Measurements from ENCODE around the gene SMCO2. TPM values are rescaled to one million over a fixed set of nuclear protein-coding genes. Genes with fewer than 3 reads are reported as not detected.

Gene SMCO2
- total RNA-seq, 5 donors from 2014 or later (not counting 1 experiment from before 2014, with no cell fraction given): not detected

- Mint-ChIP-seq H3K4me3 (no peak overlapping the region), H3K36me3 (no peaks in the 10 kb centered on the region), H3K9me3 (no peaks in the 10 kb centered on the region), H3K27ac (no peak overlapping the region), H3K27me3 (no peaks in the 10 kb centered on the region), H3K4me1 (peaks cover 15 to 22% (median 20%) of the 10 kb centered on the region in 3 donors)
- POLR2A ChIA-PET: no interaction called here
- CTCF ChIA-PET: no interaction called here
- ATAC-seq (replicated peaks in 1 of 4) (no peak), DNase-seq (no peak)
- H3K36me3 ChIP-seq (ENCODE audit: control insufficient read depth in 2 of 2, extremely low read depth in 1 of 2, insufficient read depth in 1 of 2, low read length in 1 of 2): no peaks in the 10 kb centered on the region
- H3K4me1 ChIP-seq (ENCODE audit: control insufficient read depth in 1 of 2, extremely low read depth in 1 of 2, insufficient read depth in 2 of 2, low read length in 2 of 2): peaks cover 14 to 17% of the 10 kb centered on the region in 2 experiments
- WGBS (ENCODE audit: insufficient coverage): 100% methylated on average over 1 of the region's 3 CpGs
- no peaks in the 10 kb centered on the region for H3K27me3 ChIP-seq (replicated peaks in 1 of 2; ENCODE audit: control insufficient read depth in 2 of 2, extremely low read depth in 1 of 2, insufficient read depth in 2 of 2, low read length in 1 of 2)
- no peak overlapping the region for H3K27ac ChIP-seq (ENCODE audit: low read length)
- H3K4me3 ChIP-seq (ENCODE audit: control insufficient read depth in 1 of 2, extremely low read depth in 1 of 2, low read length in 1 of 2): no peak overlapping the region
- H3K9me3 ChIP-seq: no peaks in the 10 kb centered on the region
Observed at GRCh38 chr12:27528788-27529187, 82.3 kb downstream of the SMCO2 start.

GRCh38 chr12:27530157-27530922 lies 83.8 kb downstream of the SMCO2 start:
- H3K27me3 Mint-ChIP-seq: no peaks in the 10 kb centered on the region
- no peaks in the 10 kb centered on the region for H3K36me3 Mint-ChIP-seq
- no peak overlapping the region for H3K27ac ChIP-seq (ENCODE audit: low read length)
- no peaks in the 10 kb centered on the region for H3K9me3 Mint-ChIP-seq
- ChIA-PET CTCF (no interaction called here), POLR2A (interaction anchor here in 1 of 2 donors (0.6 kb wide), 1 partner anchor 281 kb away, joined by 3 read pairs; no protein-coding TSS in a partner anchor)
- WGBS (ENCODE audit: insufficient coverage): 71% methylated on average over 5 of the region's 7 CpGs
- H3K4me1 Mint-ChIP-seq: peaks cover 19 to 25% (median 24%) of the 10 kb centered on the region in 3 donors
- ATAC-seq (replicated peaks in 1 of 4) (no peak), DNase-seq (no peak)
- H3K4me1 ChIP-seq (ENCODE audit: control insufficient read depth in 1 of 2, extremely low read depth in 1 of 2, insufficient read depth in 2 of 2, low read length in 2 of 2): peaks cover 10 to 24% of the 10 kb centered on the region in 2 experiments
- no peak overlapping the region for H3K27ac Mint-ChIP-seq
- H3K36me3 ChIP-seq (ENCODE audit: control insufficient read depth in 2 of 2, extremely low read depth in 1 of 2, insufficient read depth in 1 of 2, low read length in 1 of 2): no peaks in the 10 kb centered on the region
- no peaks in the 10 kb centered on the region for H3K27me3 ChIP-seq (replicated peaks in 1 of 2; ENCODE audit: control insufficient read depth in 2 of 2, extremely low read depth in 1 of 2, insufficient read depth in 2 of 2, low read length in 1 of 2)
- no peak overlapping the region for H3K4me3 ChIP-seq (ENCODE audit: control insufficient read depth in 1 of 2, extremely low read depth in 1 of 2, low read length in 1 of 2)
- H3K4me3 Mint-ChIP-seq: no peak overlapping the region
- H3K9me3 ChIP-seq: no peaks in the 10 kb centered on the region

- Histone ChIP-seq H3K4me1 (ENCODE audit: control insufficient read depth in 1 of 2, extremely low read depth in 1 of 2, insufficient read depth in 2 of 2, low read length in 2 of 2) (peaks cover 10 to 24% of the 10 kb centered on the region in 2 experiments), H3K9me3 (no peaks in the 10 kb centered on the region), H3K4me3 (ENCODE audit: control insufficient read depth in 1 of 2, extremely low read depth in 1 of 2, low read length in 1 of 2) (no peak overlapping the region), H3K27ac (ENCODE audit: low read length) (no peak overlapping the region), H3K27me3 (replicated peaks in 1 of 2; ENCODE audit: control insufficient read depth in 2 of 2, extremely low read depth in 1 of 2, insufficient read depth in 2 of 2, low read length in 1 of 2) (no peaks in the 10 kb centered on the region), H3K36me3 (ENCODE audit: control insufficient read depth in 2 of 2, extremely low read depth in 1 of 2, insufficient read depth in 1 of 2, low read length in 1 of 2) (no peaks in the 10 kb centered on the region)
- 100% methylated on average over 1 of the region's 4 CpGs for WGBS (ENCODE audit: insufficient coverage)
- no peaks in the 10 kb centered on the region for H3K36me3 Mint-ChIP-seq
- H3K9me3 Mint-ChIP-seq: no peaks in the 10 kb centered on the region
- peaks cover 21 to 25% (median 24%) of the 10 kb centered on the region in 3 donors for H3K4me1 Mint-ChIP-seq
- ChIA-PET CTCF (interaction anchor here (0.5 to 1.1 kb wide), 3 partner anchors 8 to 118 kb away, joined by 3 to 6 read pairs (median 3); no protein-coding TSS in a partner anchor), POLR2A (interaction anchor here in 1 of 2 donors (0.7 kb wide), 1 partner anchor 9 kb away, joined by 3 read pairs; no protein-coding TSS in a partner anchor)
- DNase-seq (no peak), ATAC-seq (replicated peaks in 1 of 4) (no peak)
- no peak overlapping the region for H3K27ac Mint-ChIP-seq
- no peaks in the 10 kb centered on the region for H3K27me3 Mint-ChIP-seq
- H3K4me3 Mint-ChIP-seq: no peak overlapping the region
Observed at GRCh38 chr12:27531896-27532295, 85.4 kb downstream of the SMCO2 start.

- 36% methylated on average over 6 of the region's 6 CpGs for WGBS (ENCODE audit: insufficient coverage)
- Histone ChIP-seq H3K9me3 (no peaks in the 10 kb centered on the region), H3K4me1 (ENCODE audit: control insufficient read depth in 1 of 2, extremely low read depth in 1 of 2, insufficient read depth in 2 of 2, low read length in 2 of 2) (peaks cover 10 to 32% of the 10 kb centered on the region in 2 experiments), H3K27me3 (replicated peaks in 1 of 2; ENCODE audit: control insufficient read depth in 2 of 2, extremely low read depth in 1 of 2, insufficient read depth in 2 of 2, low read length in 1 of 2) (no peaks in the 10 kb centered on the region), H3K27ac (ENCODE audit: low read length) (no peak overlapping the region), H3K36me3 (ENCODE audit: control insufficient read depth in 2 of 2, extremely low read depth in 1 of 2, insufficient read depth in 1 of 2, low read length in 1 of 2) (no peaks in the 10 kb centered on the region), H3K4me3 (ENCODE audit: control insufficient read depth in 1 of 2, extremely low read depth in 1 of 2, low read length in 1 of 2) (no peak overlapping the region)
- POLR2A ChIA-PET: interaction anchor here (0.6 to 1.1 kb wide), 3 partner anchors 11 to 126 kb away, joined by 3 to 4 read pairs (median 4); partner anchors contain the start of gene PPFIBP1 (in 1 of the 2)
- peak overlapping the region in 1 of 3 donors; percentile 34 for H3K4me3 Mint-ChIP-seq
- H3K4me1 Mint-ChIP-seq: peaks cover 21 to 29% (median 28%) of the 10 kb centered on the region in 3 donors
- no peaks in the 10 kb centered on the region for H3K36me3 Mint-ChIP-seq
- ATAC-seq (replicated peaks in 1 of 4): peak; percentile 61 to 94 (median 67)
- DNase-seq: peak in 18 of 35 experiments; percentile 2 to 60 (median 10)
- peak overlapping the region; percentile 31 to 60 for H3K27ac Mint-ChIP-seq
- no peaks in the 10 kb centered on the region for H3K9me3 Mint-ChIP-seq
- no peaks in the 10 kb centered on the region for H3K27me3 Mint-ChIP-seq
- CTCF ChIA-PET: no interaction called here
Observed at GRCh38 chr12:27534060-27534764, 87.7 kb downstream of the SMCO2 start.

- POLR2A ChIA-PET: interaction anchor here (0.6 to 0.7 kb wide), 4 partner anchors 21 to 257 kb away, joined by 3 to 4 read pairs (median 3); no protein-coding TSS in a partner anchor
- Mint-ChIP-seq H3K27ac (peak overlapping the region; percentile 31 to 60), H3K36me3 (no peaks in the 10 kb centered on the region), H3K9me3 (no peaks in the 10 kb centered on the region), H3K4me3 (peak overlapping the region in 2 of 3 donors; percentile 18 to 34), H3K4me1 (peaks cover 21 to 29% (median 28%) of the 10 kb centered on the region in 3 donors), H3K27me3 (no peaks in the 10 kb centered on the region)
- Histone ChIP-seq H3K27ac (ENCODE audit: low read length) (no peak overlapping the region), H3K27me3 (replicated peaks in 1 of 2; ENCODE audit: control insufficient read depth in 2 of 2, extremely low read depth in 1 of 2, insufficient read depth in 2 of 2, low read length in 1 of 2) (no peaks in the 10 kb centered on the region), H3K4me1 (ENCODE audit: control insufficient read depth in 1 of 2, extremely low read depth in 1 of 2, insufficient read depth in 2 of 2, low read length in 2 of 2) (peaks cover 10 to 32% of the 10 kb centered on the region in 2 experiments), H3K36me3 (ENCODE audit: control insufficient read depth in 2 of 2, extremely low read depth in 1 of 2, insufficient read depth in 1 of 2, low read length in 1 of 2) (no peaks in the 10 kb centered on the region), H3K4me3 (ENCODE audit: control insufficient read depth in 1 of 2, extremely low read depth in 1 of 2, low read length in 1 of 2) (no peak overlapping the region), H3K9me3 (no peaks in the 10 kb centered on the region)
- DNase-seq (no peak), ATAC-seq (replicated peaks in 1 of 4) (no peak)
- CTCF ChIA-PET: no interaction called here
- no CpG with 5 or more reads among the region's 1 CpG for WGBS (ENCODE audit: insufficient coverage)
Observed at GRCh38 chr12:27534765-27535161, 88.2 kb downstream of the SMCO2 start.

GRCh38 chr12:27535318-27535717 lies 88.8 kb downstream of the SMCO2 start:
- Histone ChIP-seq H3K4me1 (ENCODE audit: control insufficient read depth in 1 of 2, extremely low read depth in 1 of 2, insufficient read depth in 2 of 2, low read length in 2 of 2) (peaks cover 10 to 32% of the 10 kb centered on the region in 2 experiments), H3K27me3 (replicated peaks in 1 of 2; ENCODE audit: control insufficient read depth in 2 of 2, extremely low read depth in 1 of 2, insufficient read depth in 2 of 2, low read length in 1 of 2) (no peaks in the 10 kb centered on the region), H3K9me3 (no peaks in the 10 kb centered on the region), H3K27ac (ENCODE audit: low read length) (no peak overlapping the region), H3K4me3 (ENCODE audit: control insufficient read depth in 1 of 2, extremely low read depth in 1 of 2, low read length in 1 of 2) (no peak overlapping the region), H3K36me3 (ENCODE audit: control insufficient read depth in 2 of 2, extremely low read depth in 1 of 2, insufficient read depth in 1 of 2, low read length in 1 of 2) (no peaks in the 10 kb centered on the region)
- POLR2A ChIA-PET: interaction anchor here (0.6 to 0.7 kb wide), 2 partner anchors 21 to 258 kb away, joined by 3 read pairs; no protein-coding TSS in a partner anchor
- DNase-seq (no peak), ATAC-seq (replicated peaks in 1 of 4) (no peak)
- H3K27me3 Mint-ChIP-seq: no peaks in the 10 kb centered on the region
- peaks cover 21 to 29% (median 28%) of the 10 kb centered on the region in 3 donors for H3K4me1 Mint-ChIP-seq
- H3K4me3 Mint-ChIP-seq: no peak overlapping the region
- WGBS (ENCODE audit: insufficient coverage): 89% methylated on average over 5 of the region's 6 CpGs
- CTCF ChIA-PET: no interaction called here
- no peaks in the 10 kb centered on the region for H3K9me3 Mint-ChIP-seq
- no peak overlapping the region for H3K27ac Mint-ChIP-seq
- no peaks in the 10 kb centered on the region for H3K36me3 Mint-ChIP-seq
